Eye (tissue), 1 donor: ENCODE measurements around the gene PQBP1.

Experiments
- DNase-seq: peaks from one replicate; pipeline ENCODE4 v3.0.0-alpha.2; 2015

Gene PQBP1

GRCh38 chrX:48902776-48903175 lies 5.0 kb downstream of the PQBP1 start:
- no peak for DNase-seq

- no peak for DNase-seq
Observed at GRCh38 chrX:48903290-48903689, 5.6 kb downstream of the PQBP1 start.

GRCh38 chrX:48904180-48904579 lies 6.5 kb downstream of the PQBP1 start:
- no peak for DNase-seq

- DNase-seq, result no peak
Observed at GRCh38 chrX:48904626-48905025, 6.9 kb downstream of the PQBP1 start.

GRCh38 chrX:48905090-48905790 lies 7.5 kb downstream of the PQBP1 start:
- DNase-seq, result no peak

GRCh38 chrX:48908600-48908999 lies 10.9 kb downstream of the PQBP1 start:
- DNase-seq, result no peak

- DNase-seq, result no peak
Observed at GRCh38 chrX:48909703-48910294, 12.1 kb downstream of the PQBP1 start.

GRCh38 chrX:48910926-48911411 lies 13.2 kb downstream of the PQBP1 start:
- DNase-seq, result no peak

GRCh38 chrX:48911412-48912182 lies 13.9 kb downstream of the PQBP1 start, which contains the start of gene SLC35A2:
TSS of gene SLC35A2 (minus strand) at chrX:48911646. CDS start at chrX:48911636, 10 bp downstream.
- peak; percentile 92 for DNase-seq

- no peak for DNase-seq
Observed at GRCh38 chrX:48913605-48914366, 16.1 kb downstream of the PQBP1 start.

- DNase-seq, result no peak
Observed at GRCh38 chrX:48914593-48915493, 17.1 kb downstream of the PQBP1 start.

GRCh38 chrX:48917139-48918001 lies 19.6 kb downstream of the PQBP1 start:
- peak; percentile 96 for DNase-seq

GRCh38 chrX:48918301-48918642 lies 20.5 kb downstream of the PQBP1 start:
- no peak for DNase-seq

GRCh38 chrX:48918643-48919340 lies 21.1 kb downstream of the PQBP1 start, which contains the start of gene PIM2:
TSS of gene PIM2 (minus strand) at chrX:48919024. CDS start at chrX:48918834, 190 bp downstream.
- DNase-seq, result peak; percentile 93

GRCh38 chrX:48919360-48919841 lies 21.7 kb downstream of the PQBP1 start:
- DNase-seq, result no peak

- DNase-seq, result peak; percentile 11
Observed at GRCh38 chrX:48919947-48920717, 22.4 kb downstream of the PQBP1 start.

GRCh38 chrX:48920718-48921104 lies 23.0 kb downstream of the PQBP1 start:
- no peak for DNase-seq

- no peak for DNase-seq
Observed at GRCh38 chrX:48923771-48924170, 26.0 kb downstream of the PQBP1 start.

GRCh38 chrX:48924270-48924669 lies 26.5 kb downstream of the PQBP1 start:
- DNase-seq, result no peak
